Ishikawa (cell line): Measurements from ENCODE around the gene ZMIZ1.

ENCODE experiments used
- CEBPB ChIP-seq: IDR thresholded peaks from 2 replicates; pipeline ENCODE4 v1.6.1; 2012
- CREB1 ChIP-seq: IDR thresholded peaks from 2 replicates; pipeline ENCODE4 v1.6.1; 2012; ENCODE audit warnings: low read depth
- EGR1 ChIP-seq: IDR thresholded peaks from 2 replicates; pipeline ENCODE4 v1.6.1; 2012
- EP300 ChIP-seq: IDR thresholded peaks from 2 replicates; pipeline ENCODE4 v1.6.1; 2012; ENCODE audit warnings: borderline replicate concordance
- FOXM1 ChIP-seq: IDR thresholded peaks from 2 replicates; pipeline ENCODE4 v1.6.1; 2012; ENCODE audit warnings: low read depth, borderline replicate concordance
- MAX ChIP-seq: IDR thresholded peaks from 2 replicates; pipeline ENCODE4 v1.6.1; 2012
- NFIC ChIP-seq: IDR thresholded peaks from 2 replicates; pipeline ENCODE4 v1.6.1; 2012
- RAD21 ChIP-seq: IDR thresholded peaks from 2 replicates; pipeline ENCODE4 v1.6.1; 2012; ENCODE audit warnings: low read depth
- REST ChIP-seq: IDR thresholded peaks from 2 replicates; pipeline ENCODE4 v1.6.1; 2012; ENCODE audit warnings: low read depth, mild to moderate bottlenecking
- TAF1 ChIP-seq: IDR thresholded peaks from 2 replicates; pipeline ENCODE4 v1.6.1; 2012; ENCODE audit warnings: low read depth, mild to moderate bottlenecking
- TCF12 ChIP-seq: IDR thresholded peaks from 2 replicates; pipeline ENCODE4 v1.6.1; 2012; ENCODE audit warnings: low read depth
- TEAD4 ChIP-seq: IDR thresholded peaks from 2 replicates; pipeline ENCODE4 v1.6.1; 2012
- USF1 ChIP-seq: IDR thresholded peaks from 2 replicates; pipeline ENCODE4 v1.6.1; 2012
- YY1 ChIP-seq: IDR thresholded peaks from 2 replicates; pipeline ENCODE4 v1.6.1; 2012; ENCODE audit warnings: low read depth
- ZBTB7A ChIP-seq: IDR thresholded peaks from 2 replicates; pipeline ENCODE4 v1.6.1; 2012; ENCODE audit warnings: low read depth

Gene ZMIZ1

GRCh38 chr10:79254333-79255006 is 185.7 kb downstream of the ZMIZ1 start:
- TF ChIP-seq TEAD4, result no peak
- no peak for TF ChIP-seq USF1
- no peak for TF ChIP-seq MAX
- no peak for TF ChIP-seq EGR1
- TF ChIP-seq YY1, result no peak
- TF ChIP-seq EP300, result no peak
- TF ChIP-seq ZBTB7A, result no peak
- TF ChIP-seq REST, result no peak
- TF ChIP-seq CEBPB, result no peak
- no peak for TF ChIP-seq RAD21
- no peak for TF ChIP-seq TCF12
- no peak for TF ChIP-seq NFIC
- no peak for TF ChIP-seq FOXM1
- no peak for TF ChIP-seq CREB1
- no peak for TF ChIP-seq TAF1

GRCh38 chr10:79255007-79255507 is 186.3 kb downstream of the ZMIZ1 start:
- no peak for TF ChIP-seq CREB1
- no peak for TF ChIP-seq MAX
- TF ChIP-seq EGR1, result no peak
- no peak for TF ChIP-seq RAD21
- TF ChIP-seq CEBPB, result no peak
- TF ChIP-seq TEAD4, result no peak
- TF ChIP-seq REST, result no peak
- TF ChIP-seq NFIC, result no peak

GRCh38 chr10:79256264-79256806 is 187.6 kb downstream of the ZMIZ1 start:
- no peak for TF ChIP-seq TEAD4
- TF ChIP-seq EGR1, result no peak
- TF ChIP-seq TAF1, result no peak
- TF ChIP-seq CREB1, result no peak
- TF ChIP-seq TCF12, result no peak

GRCh38 chr10:79258894-79259293 is 190.1 kb downstream of the ZMIZ1 start:
- TF ChIP-seq TAF1 (no peak), YY1 (no peak), EP300 (no peak), MAX (no peak), USF1 (no peak), TCF12 (no peak)

- TF ChIP-seq EGR1, result no peak
- TF ChIP-seq EP300, result no peak
- TF ChIP-seq REST, result no peak
- TF ChIP-seq ZBTB7A, result no peak
- TF ChIP-seq YY1, result no peak
- TF ChIP-seq USF1, result no peak
- TF ChIP-seq TEAD4, result no peak
- TF ChIP-seq MAX, result no peak
- TF ChIP-seq RAD21, result no peak
- TF ChIP-seq NFIC, result no peak
- no peak for TF ChIP-seq CEBPB
- no peak for TF ChIP-seq FOXM1
- TF ChIP-seq TCF12, result no peak
- TF ChIP-seq TAF1, result no peak
- TF ChIP-seq CREB1, result no peak
Observed at GRCh38 chr10:79259834-79260233, 191.1 kb downstream of the ZMIZ1 start.
